ENCODE data around the gene TRMT5. TPM values are rescaled to one million over a fixed set of nuclear protein-coding genes. Genes with fewer than 3 reads are reported as not detected.

TRMT5 gene
- polyA plus RNA-seq, 1 of the 3 experiments (the other 2 are of a cell fraction) = 4.0 TPM

DNA sequence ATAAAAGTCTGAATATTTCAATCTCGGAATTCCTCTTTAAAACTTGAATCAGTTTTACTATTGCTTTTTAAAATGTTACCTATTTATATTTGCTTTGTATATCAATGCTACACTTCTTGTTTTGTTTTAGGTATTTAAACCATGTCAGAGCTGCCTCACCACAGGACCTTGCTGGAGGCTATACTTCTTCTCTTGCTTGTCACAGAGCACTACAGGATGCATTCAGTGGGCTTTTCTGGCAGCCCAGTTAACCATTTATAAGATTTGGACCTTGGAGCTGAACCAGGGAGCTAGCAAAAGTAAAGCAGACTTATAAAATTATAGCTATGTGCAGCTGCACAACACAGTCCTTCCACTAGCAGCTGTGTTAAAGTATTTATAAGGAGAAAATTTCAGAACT is 12.8 kb downstream of the TRMT5 start:
- Histone ChIP-seq H3K4me3 (ENCODE audit: low read depth in 2 of 2, low read length in 1 of 2) (no peak overlapping the region), H3K36me3 (replicated peaks in 1 of 2; ENCODE audit: control insufficient read depth in 1 of 2, insufficient read depth in 2 of 2, low read length in 1 of 2) (peaks cover 6 to 7% of the 10 kb centered on the region in 2 experiments), H4K20me1 (ENCODE audit: insufficient read depth) (no peaks in the 10 kb centered on the region), H3K27ac (ENCODE audit: low read depth in 2 of 2, low read length in 1 of 2) (no peak overlapping the region), H3K9ac (no peak overlapping the region), H3K4me2 (no peak overlapping the region), H3F3A (replicated peaks; ENCODE audit: insufficient read depth) (no peaks in the 10 kb centered on the region), H3K79me2 (ENCODE audit: insufficient read depth) (no peaks in the 10 kb centered on the region), H3K9me2 (no peaks in the 10 kb centered on the region), H3K27me3 (ENCODE audit: insufficient read depth) (no peaks in the 10 kb centered on the region), H2AFZ (ENCODE audit: low read depth) (no peak overlapping the region), H3K4me1 (ENCODE audit: control insufficient read depth in 1 of 2, insufficient read depth in 2 of 2, low read depth in 1 of 2, low read length in 1 of 2) (peaks cover 0 to 2% of the 10 kb centered on the region in 2 experiments; a peak in 2 of 4 replicates), H3K9me3 (no peaks in the 10 kb centered on the region)
- CTCF ChIA-PET = interaction anchor here (1.1 to 1.8 kb wide), 4 partner anchors 10 to 343 kb away, joined by 3 to 5 read pairs (median 4); partner anchors contain the start of genes SLC38A6 and TRMT5
- TF ChIP-seq ELF1 (IDR thresholded peaks at IDR 0.05) = no peak
- 71% methylated on average over 1 of the region's 1 CpG for WGBS (ENCODE audit: low lambda C conversion rate)
- POLR2A ChIA-PET = no interaction called here
- no peak for DNase-seq

GRCh38 chr14:60965402-60965801 is 15.5 kb downstream of the TRMT5 start:
- H3K9me3 ChIP-seq = no peaks in the 10 kb centered on the region
- H3K9ac ChIP-seq = no peak overlapping the region
- H3K4me3 ChIP-seq (ENCODE audit: low read depth in 2 of 2, low read length in 1 of 2) = no peak overlapping the region
- H3F3A ChIP-seq (replicated peaks; ENCODE audit: insufficient read depth) = no peaks in the 10 kb centered on the region
- peaks cover 0 to 2% of the 10 kb centered on the region in 2 experiments; a peak in 2 of 4 replicates for H3K4me1 ChIP-seq (ENCODE audit: control insufficient read depth in 1 of 2, insufficient read depth in 2 of 2, low read depth in 1 of 2, low read length in 1 of 2)
- no peak overlapping the region for H3K4me2 ChIP-seq
- H3K27me3 ChIP-seq (ENCODE audit: insufficient read depth) = no peaks in the 10 kb centered on the region
- CTCF ChIA-PET = no interaction called here
- peaks cover 2 to 5% of the 10 kb centered on the region in 2 experiments for H3K36me3 ChIP-seq (replicated peaks in 1 of 2; ENCODE audit: control insufficient read depth in 1 of 2, insufficient read depth in 2 of 2, low read length in 1 of 2)
- H4K20me1 ChIP-seq (ENCODE audit: insufficient read depth) = no peaks in the 10 kb centered on the region
- H3K27ac ChIP-seq (ENCODE audit: low read depth in 2 of 2, low read length in 1 of 2) = peak overlapping the region in 1 of 2 experiments; percentile 36; a peak in 2 of 4 replicates
- no peak overlapping the region for H2AFZ ChIP-seq (ENCODE audit: low read depth)
- DNase-seq = no peak
- H3K79me2 ChIP-seq (ENCODE audit: insufficient read depth) = no peaks in the 10 kb centered on the region
- POLR2A ChIA-PET = no interaction called here
- H3K9me2 ChIP-seq = no peaks in the 10 kb centered on the region
- no peak for TF ChIP-seq CHD2 (IDR thresholded peaks at IDR 0.05; ENCODE audit: low read length, partially characterized antibody)
- no peak for TF ChIP-seq ZBTB33 (IDR thresholded peaks at IDR 0.05; ENCODE audit: borderline replicate concordance, low read depth)
- no peak for TF ChIP-seq FOXM1 (IDR thresholded peaks at IDR 0.05; ENCODE audit: low read depth)
- TF ChIP-seq GATA2 (CRISPR knock-in tag; IDR thresholded peaks at IDR 0.05) = no peak
- TF ChIP-seq FOXJ3 (CRISPR knock-in tag; IDR thresholded peaks at IDR 0.05) = no peak
- no peak for TF ChIP-seq CTCF (IDR thresholded peaks at IDR 0.05)
- TF ChIP-seq EZH2phosphoT487 (IDR thresholded peaks at IDR 0.05; ENCODE audit: borderline replicate concordance, low read depth) = no peak
- TF ChIP-seq SIN3A (IDR thresholded peaks at IDR 0.05; ENCODE audit: borderline replicate concordance, low read depth, low read length) = no peak
- TF ChIP-seq YY1 (IDR thresholded peaks at IDR 0.05; ENCODE audit: low read depth) = no peak
- no peak for TF ChIP-seq POLR2AphosphoS5 (IDR thresholded peaks at IDR 0.05; ENCODE audit: low read depth, low read length)
- TF ChIP-seq RXRA (IDR thresholded peaks at IDR 0.05; ENCODE audit: borderline replicate concordance, low read depth) = no peak
- no peak for TF ChIP-seq SMC3 (IDR thresholded peaks at IDR 0.05; ENCODE audit: low read depth, low read length)
- no peak for TF ChIP-seq EP300 (IDR thresholded peaks at IDR 0.05; ENCODE audit: borderline replicate concordance in 1 of 2, low read depth in 1 of 2, low read length in 1 of 2)
- TF ChIP-seq, protein P1, sequence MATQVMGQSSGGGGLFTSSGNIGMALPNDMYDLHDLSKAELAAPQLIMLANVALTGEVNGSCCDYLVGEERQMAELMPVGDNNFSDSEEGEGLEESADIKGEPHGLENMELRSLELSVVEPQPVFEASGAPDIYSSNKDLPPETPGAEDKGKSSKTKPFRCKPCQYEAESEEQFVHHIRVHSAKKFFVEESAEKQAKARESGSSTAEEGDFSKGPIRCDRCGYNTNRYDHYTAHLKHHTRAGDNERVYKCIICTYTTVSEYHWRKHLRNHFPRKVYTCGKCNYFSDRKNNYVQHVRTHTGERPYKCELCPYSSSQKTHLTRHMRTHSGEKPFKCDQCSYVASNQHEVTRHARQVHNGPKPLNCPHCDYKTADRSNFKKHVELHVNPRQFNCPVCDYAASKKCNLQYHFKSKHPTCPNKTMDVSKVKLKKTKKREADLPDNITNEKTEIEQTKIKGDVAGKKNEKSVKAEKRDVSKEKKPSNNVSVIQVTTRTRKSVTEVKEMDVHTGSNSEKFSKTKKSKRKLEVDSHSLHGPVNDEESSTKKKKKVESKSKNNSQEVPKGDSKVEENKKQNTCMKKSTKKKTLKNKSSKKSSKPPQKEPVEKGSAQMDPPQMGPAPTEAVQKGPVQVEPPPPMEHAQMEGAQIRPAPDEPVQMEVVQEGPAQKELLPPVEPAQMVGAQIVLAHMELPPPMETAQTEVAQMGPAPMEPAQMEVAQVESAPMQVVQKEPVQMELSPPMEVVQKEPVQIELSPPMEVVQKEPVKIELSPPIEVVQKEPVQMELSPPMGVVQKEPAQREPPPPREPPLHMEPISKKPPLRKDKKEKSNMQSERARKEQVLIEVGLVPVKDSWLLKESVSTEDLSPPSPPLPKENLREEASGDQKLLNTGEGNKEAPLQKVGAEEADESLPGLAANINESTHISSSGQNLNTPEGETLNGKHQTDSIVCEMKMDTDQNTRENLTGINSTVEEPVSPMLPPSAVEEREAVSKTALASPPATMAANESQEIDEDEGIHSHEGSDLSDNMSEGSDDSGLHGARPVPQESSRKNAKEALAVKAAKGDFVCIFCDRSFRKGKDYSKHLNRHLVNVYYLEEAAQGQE (IDR thresholded peaks at IDR 0.05; ENCODE audit: low read depth, low read length) = no peak
- peak; percentile 37; the same call in 1 of the 2 replicates for TF ChIP-seq TCF12 (IDR thresholded peaks at IDR 0.05)
- peak; percentile 60; the same call in 1 of the 2 replicates for TF ChIP-seq FOSL2 (IDR thresholded peaks at IDR 0.05; ENCODE audit: borderline replicate concordance, low read depth)
- no peak for TF ChIP-seq RAD21 (IDR thresholded peaks at IDR 0.05; ENCODE audit: low read length)
- no peak for TF ChIP-seq ELF1 (IDR thresholded peaks at IDR 0.05)
- no peak for TF ChIP-seq NFIC (IDR thresholded peaks at IDR 0.05; ENCODE audit: borderline replicate concordance)
- TF ChIP-seq RFX5 (IDR thresholded peaks at IDR 0.05; ENCODE audit: low read length) = no peak
- no peak for TF ChIP-seq MXI1 (IDR thresholded peaks at IDR 0.05; ENCODE audit: low read depth, low read length)
- TF ChIP-seq JUND (IDR thresholded peaks at IDR 0.05) = peak; percentile 48

All from SK-N-SH (cell line).